Natural killer cell (primary cell): Measurements from ENCODE around the gene NHLRC4. TPM values are rescaled to one million over a fixed set of nuclear protein-coding genes. Genes with fewer than 3 reads are reported as not detected.
A peak's percentile ranks its signal among the peaks of the same experiment; 100 is the strongest.

Source experiments
- ATAC-seq, 3 donors: fragments of 150-1000 bp in 2 of 3; fragments of 200-7000 bp in 1 of 3; cut with Tn5 transposase; 1 replicate in 1 of 3; 2 replicates in 2 of 3; pipeline ENCODE4 v1.10.0; 2021; ENCODE audit warnings: mild to moderate bottlenecking in 2 of 3, moderate library complexity in 2 of 3
- DNase-seq, 2 donors: peaks; one replicate each; pipeline versions ENCODE4 v3.0.0 to v3.0.0-alpha.2; 2013 to 2021; ENCODE audit warnings: mixed read lengths in 1 of 2
- H3K27ac ChIP-seq: one replicate; pipeline ENCODE4 v1.5.1; 2013; ENCODE audit warnings: mild to moderate bottlenecking, low read length
- H3K27me3 ChIP-seq: one replicate; pipeline ENCODE4 v1.6.1; 2013; ENCODE audit warnings: low read length; ENCODE audit not compliant: control insufficient read depth, insufficient read depth
- H3K36me3 ChIP-seq: one replicate; pipeline ENCODE4 v1.6.1; 2013; ENCODE audit warnings: low read length; ENCODE audit not compliant: control insufficient read depth, insufficient read depth
- H3K4me1 ChIP-seq: one replicate; pipeline ENCODE4 v1.6.1; 2013; ENCODE audit warnings: low read length; ENCODE audit not compliant: control insufficient read depth, insufficient read depth
- H3K4me3 ChIP-seq: one replicate; pipeline ENCODE4 v1.5.1; 2013; ENCODE audit warnings: low read length
- H3K9me3 ChIP-seq: one replicate; pipeline ENCODE4 v1.6.1; 2013; ENCODE audit warnings: low read length; ENCODE audit not compliant: control insufficient read depth, insufficient read depth
- H3K27ac Mint-ChIP-seq, 2 donors: one replicate each; pipeline ENCODE4 v1.8.0; 2022; ENCODE audit warnings: mild to moderate bottlenecking in 2 of 2, mixed read lengths in 2 of 2, moderate library complexity in 1 of 2
- H3K27me3 Mint-ChIP-seq, 2 donors: one replicate each; pipeline ENCODE4 v1.8.0; 2022; ENCODE audit warnings: low read depth in 2 of 2, mixed read lengths in 2 of 2
- H3K36me3 Mint-ChIP-seq: one replicate; pipeline ENCODE4 v1.8.0; 2022; ENCODE audit warnings: mixed read lengths
- H3K4me1 Mint-ChIP-seq, 2 donors: one replicate each; pipeline ENCODE4 v1.8.0; 2022; ENCODE audit warnings: mixed read lengths in 2 of 2
- H3K4me3 Mint-ChIP-seq: one replicate; pipeline ENCODE4 v1.8.0; 2022; ENCODE audit warnings: mild to moderate bottlenecking, moderate library complexity, mixed read lengths
- H3K9me3 Mint-ChIP-seq, 2 donors: one replicate each; pipeline ENCODE4 v1.8.0; 2022; ENCODE audit warnings: mixed read lengths in 2 of 2
- CTCF ChIP-seq: fragments of 200-600 bp; IDR thresholded peaks from one replicate; pipeline ENCODE4 v1.8.0; 2022; ENCODE audit warnings: antibody characterized with exemption
- WGBS: methylation state at CpG from one replicate; pipeline ENCODE4 v1.1.7; 2013; ENCODE audit warnings: missing lambda C conversion rate; ENCODE audit not compliant: insufficient coverage; 5-methylcytosine and 5-hydroxymethylcytosine counted together
- intact Hi-C: fragments of 100-400 bp; cut with micrococcal nuclease; formaldehyde crosslinking; loops from one replicate; pipeline ENCODE4 v1.14.2; 2022
- total RNA-seq, 4 donors: library from RNA; stranded (reverse); fragments of 120-200 nt in 1 of 4; gene quantifications; one replicate each; pipeline versions ENCODE4 v1.2.3 to v1.2.4, GENCODE V29; 2013 to 2022

Gene NHLRC4
- total RNA-seq, 3 donors from 2014 or later (not counting 1 experiment from before 2014, with no cell fraction given), result 0.28 to 0.75 (median 0.35) TPM

- DNase-seq, result no peak
- Mint-ChIP-seq H3K9me3 (no peaks in the 10 kb centered on the region), H3K4me1 (peaks cover 11 to 31% of the 10 kb centered on the region in 2 donors), H3K27me3 (no peaks in the 10 kb centered on the region), H3K4me3 (peak overlapping the region; percentile 13), H3K27ac (peak overlapping the region in 1 of 2 donors; percentile 53), H3K36me3 (no peaks in the 10 kb centered on the region)
- no peak for ATAC-seq
- H3K4me3 ChIP-seq, result no peak overlapping the region
- no peaks in the 10 kb centered on the region for H3K36me3 ChIP-seq
- no peak overlapping the region for H3K27ac ChIP-seq
- peaks cover 26% of the 10 kb centered on the region for H3K4me1 ChIP-seq
- H3K27me3 ChIP-seq, result no peaks in the 10 kb centered on the region
- no peaks in the 10 kb centered on the region for H3K9me3 ChIP-seq
- no peak for TF ChIP-seq CTCF
- WGBS, result 92% methylated on average over 14 of the region's 14 CpGs
- intact Hi-C loops, result no loop called here
These were observed 20.1 kb downstream of the NHLRC4 start for GRCh38 chr16:586645-587590.

GRCh38 chr16:588639-588888 lies 21.8 kb downstream of the NHLRC4 start:
- Histone ChIP-seq H3K27ac (peak overlapping the region; percentile 96), H3K4me1 (peaks cover 43% of the 10 kb centered on the region), H3K27me3 (no peaks in the 10 kb centered on the region), H3K36me3 (no peaks in the 10 kb centered on the region), H3K4me3 (peak overlapping the region; percentile 69), H3K9me3 (no peaks in the 10 kb centered on the region)
- under 1% methylated on average over 21 of the region's 21 CpGs for WGBS
- Mint-ChIP-seq H3K27ac (peak overlapping the region; percentile 98 to 99), H3K36me3 (no peaks in the 10 kb centered on the region), H3K4me3 (peak overlapping the region; percentile 92), H3K27me3 (no peaks in the 10 kb centered on the region), H3K9me3 (no peaks in the 10 kb centered on the region), H3K4me1 (peaks cover 15 to 42% of the 10 kb centered on the region in 2 donors)
- ATAC-seq (peak; percentile 7 to 27 (median 26)), DNase-seq (peak; percentile 58 to 85)
- TF ChIP-seq CTCF, result no peak
- intact Hi-C loops, result no loop called here

GRCh38 chr16:588889-589657 lies 22.3 kb downstream of the NHLRC4 start:
- WGBS, result under 1% methylated on average over 107 of the region's 107 CpGs
- Mint-ChIP-seq H3K27me3 (no peaks in the 10 kb centered on the region), H3K4me1 (peaks cover 17 to 45% of the 10 kb centered on the region in 2 donors), H3K4me3 (peak overlapping the region; percentile 99), H3K36me3 (no peaks in the 10 kb centered on the region), H3K9me3 (no peaks in the 10 kb centered on the region), H3K27ac (peak overlapping the region; percentile 98 to 99)
- peak; percentile 75 to 87 (median 75) for ATAC-seq
- intact Hi-C loops, result loop anchor here (1.0 kb wide), 4 partner anchors 19 to 164 kb away; partner anchors contain the start of genes CAPN15, METTL26 and RAB11FIP3
- no peak for TF ChIP-seq CTCF
- DNase-seq, result peak; percentile 98 to 100
- Histone ChIP-seq H3K36me3 (no peaks in the 10 kb centered on the region), H3K4me3 (peak overlapping the region; percentile 69), H3K27ac (peak overlapping the region; percentile 96), H3K27me3 (no peaks in the 10 kb centered on the region), H3K4me1 (peaks cover 45% of the 10 kb centered on the region), H3K9me3 (no peaks in the 10 kb centered on the region)
